ENCODE measurements around the gene CETP.

CETP gene, protein sequence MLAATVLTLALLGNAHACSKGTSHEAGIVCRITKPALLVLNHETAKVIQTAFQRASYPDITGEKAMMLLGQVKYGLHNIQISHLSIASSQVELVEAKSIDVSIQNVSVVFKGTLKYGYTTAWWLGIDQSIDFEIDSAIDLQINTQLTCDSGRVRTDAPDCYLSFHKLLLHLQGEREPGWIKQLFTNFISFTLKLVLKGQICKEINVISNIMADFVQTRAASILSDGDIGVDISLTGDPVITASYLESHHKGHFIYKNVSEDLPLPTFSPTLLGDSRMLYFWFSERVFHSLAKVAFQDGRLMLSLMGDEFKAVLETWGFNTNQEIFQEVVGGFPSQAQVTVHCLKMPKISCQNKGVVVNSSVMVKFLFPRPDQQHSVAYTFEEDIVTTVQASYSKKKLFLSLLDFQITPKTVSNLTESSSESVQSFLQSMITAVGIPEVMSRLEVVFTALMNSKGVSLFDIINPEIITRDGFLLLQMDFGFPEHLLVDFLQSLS

DNA sequence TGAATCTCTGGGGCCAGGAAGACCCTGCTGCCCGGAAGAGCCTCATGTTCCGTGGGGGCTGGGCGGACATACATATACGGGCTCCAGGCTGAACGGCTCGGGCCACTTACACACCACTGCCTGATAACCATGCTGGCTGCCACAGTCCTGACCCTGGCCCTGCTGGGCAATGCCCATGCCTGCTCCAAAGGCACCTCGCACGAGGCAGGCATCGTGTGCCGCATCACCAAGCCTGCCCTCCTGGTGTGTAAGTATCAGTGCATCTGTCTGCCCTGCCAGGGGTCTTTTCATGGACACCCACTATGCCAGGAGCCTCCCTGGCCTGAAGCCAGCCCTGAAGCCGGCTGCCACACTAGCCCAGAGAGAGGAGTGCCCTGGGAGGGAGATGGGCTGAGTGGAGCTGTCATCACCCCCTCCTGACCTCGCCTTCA lies at the start of gene CETP:
TSS of gene CETP (plus strand) at position 100 of the 431 bp plus-strand sequence. CDS start at position 130, 30 bp downstream.
- DNase-seq = no peak

DNA sequence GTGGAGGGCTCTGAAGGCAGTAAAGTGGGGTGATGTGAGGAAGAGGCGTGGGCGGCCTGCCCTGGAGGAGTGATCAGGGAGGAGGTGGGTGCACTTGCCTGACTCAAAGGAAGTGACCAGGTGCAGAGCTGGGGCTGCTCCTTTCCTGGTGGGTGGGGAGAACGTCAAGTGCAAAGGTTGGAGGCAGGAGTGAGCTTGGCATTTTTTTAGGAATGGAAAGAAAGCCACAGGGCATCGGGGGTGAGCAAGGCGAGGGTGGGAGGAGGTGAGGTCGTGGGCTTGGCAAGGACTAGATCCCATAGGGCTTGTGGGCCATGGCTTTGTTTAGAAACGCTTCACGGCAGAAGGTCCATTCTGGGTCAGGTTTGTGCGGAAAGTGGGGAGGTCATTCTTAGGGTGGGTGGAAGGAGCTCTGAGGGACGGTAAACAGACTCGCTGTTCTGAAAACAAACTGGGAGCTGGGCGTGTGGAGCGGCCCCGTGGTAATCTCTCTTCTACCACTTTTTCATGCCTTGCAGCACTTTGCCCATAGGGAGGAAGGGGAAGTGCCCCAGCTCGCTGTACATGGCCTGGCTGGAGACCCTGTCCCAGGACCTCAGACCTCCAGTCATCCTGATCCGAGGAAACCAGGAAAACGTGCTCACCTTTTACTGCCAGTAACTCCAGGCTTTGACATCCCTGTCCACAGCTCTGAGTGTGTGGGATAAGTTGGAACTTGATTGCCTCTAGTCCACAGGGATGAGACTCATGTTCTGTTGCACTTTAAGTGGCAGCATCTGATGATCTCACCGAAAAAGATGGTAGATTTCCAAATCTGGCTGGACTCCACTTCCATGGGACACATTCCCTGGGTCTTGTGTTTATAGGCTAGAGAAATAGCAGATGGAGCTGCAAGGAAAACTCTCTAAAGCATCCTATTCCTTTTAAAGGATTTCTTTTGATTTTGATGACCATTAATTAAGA lies 48.7 kb upstream of the CETP start:
- DNase-seq = peak; percentile 58

DNA sequence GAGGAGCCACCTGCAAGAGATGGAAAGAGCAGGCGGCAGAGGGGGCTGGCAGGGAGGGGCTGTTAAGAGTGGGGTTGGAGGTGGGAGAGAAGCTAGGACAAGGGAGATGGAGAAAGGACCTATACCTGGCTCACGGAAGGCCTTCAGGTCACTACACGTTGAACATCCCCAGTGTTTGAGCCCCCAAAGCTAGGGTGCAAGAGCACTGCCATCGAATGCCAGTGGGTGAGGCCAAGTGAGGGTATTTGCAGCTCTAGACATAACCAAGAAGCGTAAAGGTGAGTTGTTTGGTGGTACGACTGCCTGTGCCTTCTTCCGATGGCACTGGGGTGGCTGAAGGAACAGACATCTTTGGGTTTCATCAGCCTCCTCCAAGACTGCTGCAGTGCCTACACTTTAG lies 46.9 kb upstream of the CETP start:
- DNase-seq = no peak

DNA sequence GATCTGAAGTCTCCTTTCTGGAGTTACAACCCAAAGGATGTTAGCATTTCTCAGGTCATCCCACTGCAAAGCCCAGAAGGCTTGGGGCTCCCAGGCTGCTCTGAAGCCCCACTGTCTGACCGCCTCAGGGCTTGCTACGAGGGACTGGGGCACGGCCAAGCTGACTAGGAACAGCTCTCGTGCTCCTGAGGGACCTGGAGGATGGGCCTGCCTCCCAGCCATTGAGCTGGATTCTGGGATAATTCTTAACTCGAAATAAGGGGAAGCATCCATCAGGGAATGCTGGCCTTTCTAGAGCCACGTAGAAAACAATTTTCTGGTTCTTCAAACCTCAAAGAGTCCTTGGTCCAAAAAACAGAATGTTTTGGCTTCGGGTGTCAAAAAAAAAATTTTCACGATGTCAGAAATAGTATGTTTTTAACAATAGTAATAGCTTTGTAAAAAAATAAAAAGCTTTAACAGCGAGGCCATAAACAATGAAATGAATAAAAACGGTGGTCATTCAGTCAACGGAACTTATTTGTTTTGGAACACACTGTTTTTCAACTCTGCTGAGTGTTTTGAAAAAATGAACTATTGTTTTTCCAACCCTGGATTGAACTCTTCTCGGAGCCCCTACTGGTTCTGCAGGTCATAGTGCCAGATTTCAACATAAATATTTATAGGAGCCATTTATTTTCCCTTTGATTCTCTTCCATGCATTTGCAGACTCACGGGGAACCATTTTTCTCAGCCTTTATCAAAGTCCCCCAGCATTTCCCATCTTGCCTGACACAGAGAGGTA lies 46.2 kb upstream of the CETP start:
- no peak for DNase-seq

DNA sequence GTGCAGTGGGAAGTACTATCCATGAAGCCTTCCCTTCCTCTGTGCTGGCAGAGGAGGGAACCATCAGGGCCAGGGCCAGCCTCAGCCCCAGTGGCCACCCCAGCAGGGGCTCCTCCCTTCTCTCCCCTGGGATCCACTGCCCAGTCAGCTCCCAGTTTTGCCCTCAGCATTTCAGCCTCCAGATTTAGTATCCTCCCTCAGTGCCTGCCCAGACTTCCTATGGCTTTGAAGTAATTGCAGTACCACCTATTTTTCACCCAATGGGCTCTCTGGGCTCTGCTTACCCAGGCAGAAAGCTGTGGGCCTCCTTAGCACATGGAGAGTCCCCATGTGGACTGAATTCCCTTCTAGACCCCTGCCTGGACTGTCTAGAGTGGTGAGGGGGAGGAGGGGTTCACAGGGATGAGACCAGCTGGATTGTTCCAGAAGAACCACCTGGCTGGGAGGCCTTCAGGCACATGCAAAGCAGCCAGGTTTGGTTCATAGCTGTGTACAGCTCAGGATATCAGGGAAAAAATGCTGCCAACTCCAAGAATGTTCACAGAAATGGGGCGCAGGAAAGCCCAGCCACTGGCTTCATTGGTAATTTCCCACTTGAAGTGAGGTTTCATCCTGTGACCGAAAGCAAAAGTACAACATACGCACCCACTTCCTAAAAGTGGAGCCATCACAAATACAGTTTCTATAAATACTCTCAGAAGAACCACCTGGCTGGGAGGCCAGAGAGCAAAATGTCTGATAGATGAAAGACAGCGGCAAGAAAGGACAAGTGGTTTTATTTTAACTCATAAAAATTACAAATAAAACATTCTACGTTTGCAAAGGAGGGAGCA lies 45.0 kb upstream of the CETP start:
- no peak for DNase-seq

DNA sequence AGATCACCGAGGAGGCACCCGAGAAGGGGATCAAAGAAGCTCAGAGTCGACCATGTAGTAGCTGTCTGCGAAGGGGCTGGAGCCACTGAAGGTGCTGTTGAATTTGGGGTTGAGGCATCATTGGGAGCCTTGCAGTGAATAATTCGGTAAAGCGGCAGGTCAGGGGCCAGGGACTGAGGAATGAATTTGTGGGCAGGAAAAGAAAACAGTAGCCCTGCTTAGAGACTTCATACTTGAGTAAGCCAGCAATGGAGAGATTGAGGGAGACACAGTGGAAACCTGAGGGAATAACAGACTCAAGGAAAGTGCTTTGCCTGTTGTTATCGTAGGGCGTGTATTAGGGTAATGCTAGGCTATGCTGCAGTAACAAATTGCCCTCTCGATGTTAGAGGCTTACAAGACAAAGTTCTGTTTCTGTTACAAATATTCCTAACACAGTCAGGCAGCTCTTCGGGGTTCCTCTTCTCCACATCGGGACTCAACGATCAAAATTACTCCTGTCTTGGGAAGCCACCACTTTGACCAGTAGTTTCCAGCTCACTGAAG lies 43.2 kb upstream of the CETP start:
- DNase-seq = no peak

DNA sequence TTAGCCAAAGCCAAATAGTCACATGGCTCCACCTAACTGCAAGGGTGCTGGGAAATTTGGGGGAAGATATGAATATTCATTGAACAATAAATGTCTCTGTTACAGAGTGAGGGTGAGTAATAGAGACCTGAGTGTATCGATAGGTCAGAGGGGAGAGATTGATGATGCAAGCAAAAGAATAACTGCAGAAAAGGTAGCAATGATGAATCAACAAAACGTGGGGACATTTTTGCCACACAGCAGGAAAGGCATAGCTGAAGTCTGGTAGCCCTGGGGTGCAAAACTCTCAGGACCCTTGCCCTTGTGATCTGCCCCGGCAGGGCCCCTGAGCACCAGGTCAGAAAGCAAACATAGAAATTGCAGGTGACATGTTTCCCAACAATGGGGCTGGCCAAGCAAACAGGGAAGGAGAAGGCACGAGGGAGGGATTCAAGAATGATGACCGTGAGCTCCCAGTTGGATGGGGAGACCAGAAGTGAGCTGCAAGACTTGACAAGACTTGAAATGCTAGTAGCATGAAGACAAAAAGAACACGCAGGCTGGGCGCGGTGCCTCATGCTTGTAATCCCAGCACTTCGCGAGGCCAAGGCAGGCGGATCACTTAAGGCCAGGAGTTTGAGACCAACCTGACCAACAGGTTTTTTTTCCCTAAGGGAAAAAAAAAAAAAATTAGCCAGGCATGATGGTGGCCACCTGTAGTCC lies 42.5 kb upstream of the CETP start:
- no peak for DNase-seq

DNA sequence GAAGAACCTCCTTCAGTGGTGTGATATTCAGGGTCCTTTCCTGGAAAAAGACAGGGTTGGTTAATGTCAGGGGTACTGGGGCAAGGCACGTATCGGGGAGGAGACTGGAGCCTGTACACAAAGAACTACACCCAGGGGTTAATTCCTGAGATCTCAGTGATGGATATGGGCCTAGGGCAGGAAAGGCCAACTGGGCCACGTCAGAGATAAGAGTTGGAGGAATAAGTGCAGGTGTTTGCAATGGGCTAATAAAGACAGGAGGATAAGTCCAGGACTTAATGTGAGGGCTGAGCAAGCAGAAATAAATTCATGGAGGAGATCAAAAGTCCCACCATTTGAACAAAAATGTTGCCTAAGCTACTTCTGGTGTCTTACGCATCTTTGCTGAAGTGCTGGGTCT lies 40.2 kb upstream of the CETP start:
- no peak for DNase-seq

DNA sequence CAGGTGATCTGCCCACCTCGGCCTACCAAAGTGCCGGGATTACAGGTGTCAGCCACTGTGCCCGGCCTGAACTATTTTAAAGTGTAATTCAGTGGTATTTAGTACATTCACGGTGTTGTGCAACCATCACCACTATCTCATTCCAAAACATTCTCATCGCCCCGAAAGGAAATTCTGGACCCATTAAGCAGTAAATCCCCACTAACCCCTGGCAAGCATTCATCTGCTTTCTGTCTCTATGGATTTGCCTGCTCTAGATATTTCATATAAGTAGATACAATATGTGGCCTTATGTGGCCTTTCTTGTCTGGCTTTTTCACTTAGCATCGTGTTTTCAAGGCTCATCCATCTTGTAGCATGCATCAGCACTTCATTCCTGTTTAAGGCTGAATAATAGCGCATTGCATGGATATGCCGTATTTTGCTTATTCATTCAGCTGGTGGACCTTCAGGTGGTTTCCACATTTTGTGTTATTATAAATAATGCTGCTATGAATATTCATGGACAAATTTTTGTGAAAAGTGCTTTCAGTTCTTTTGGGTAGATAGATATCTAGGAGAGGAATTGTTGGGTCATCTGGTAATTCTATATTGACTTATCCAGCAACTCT lies 38.2 kb upstream of the CETP start:
- peak; percentile 46 for DNase-seq

DNA sequence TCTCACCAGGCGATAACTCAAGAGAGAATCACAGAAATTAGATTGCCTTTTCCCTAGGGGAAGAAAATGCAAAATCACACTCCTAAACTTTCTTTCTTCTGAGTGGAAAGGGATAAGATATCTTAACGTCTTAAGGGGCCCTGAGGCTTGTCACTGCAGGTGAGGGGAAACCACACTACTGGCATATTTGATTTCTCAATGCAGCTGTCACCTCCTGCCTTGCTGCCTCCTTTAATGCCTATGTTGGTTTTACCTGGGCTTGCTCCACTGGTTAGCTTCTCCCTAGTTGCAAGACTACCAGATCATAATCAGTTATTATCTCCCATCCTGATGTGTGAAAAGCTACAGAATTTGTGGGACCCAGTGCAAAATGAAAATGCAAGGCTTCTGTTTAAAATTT lies 34.3 kb upstream of the CETP start:
- no peak for DNase-seq

DNA sequence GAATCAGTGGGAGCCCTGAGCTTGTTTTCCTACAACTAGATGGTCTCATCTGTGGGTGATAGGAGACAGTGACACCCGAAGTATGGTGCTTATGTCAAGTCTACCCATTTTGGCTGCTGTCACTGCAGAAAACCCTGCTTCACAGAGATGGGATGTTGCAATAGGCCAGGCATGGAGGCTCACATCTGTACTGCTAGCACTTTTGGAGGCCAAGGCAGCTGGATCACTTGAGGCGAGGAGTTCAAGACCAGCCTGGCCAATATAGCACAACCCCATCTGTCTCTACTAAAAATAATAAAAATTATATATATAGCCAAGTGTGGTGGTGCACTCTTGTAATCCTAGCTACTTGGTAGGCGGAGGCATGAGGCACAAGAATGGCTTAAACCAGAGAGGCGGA lies 32.1 kb upstream of the CETP start:
- no peak for DNase-seq

DNA sequence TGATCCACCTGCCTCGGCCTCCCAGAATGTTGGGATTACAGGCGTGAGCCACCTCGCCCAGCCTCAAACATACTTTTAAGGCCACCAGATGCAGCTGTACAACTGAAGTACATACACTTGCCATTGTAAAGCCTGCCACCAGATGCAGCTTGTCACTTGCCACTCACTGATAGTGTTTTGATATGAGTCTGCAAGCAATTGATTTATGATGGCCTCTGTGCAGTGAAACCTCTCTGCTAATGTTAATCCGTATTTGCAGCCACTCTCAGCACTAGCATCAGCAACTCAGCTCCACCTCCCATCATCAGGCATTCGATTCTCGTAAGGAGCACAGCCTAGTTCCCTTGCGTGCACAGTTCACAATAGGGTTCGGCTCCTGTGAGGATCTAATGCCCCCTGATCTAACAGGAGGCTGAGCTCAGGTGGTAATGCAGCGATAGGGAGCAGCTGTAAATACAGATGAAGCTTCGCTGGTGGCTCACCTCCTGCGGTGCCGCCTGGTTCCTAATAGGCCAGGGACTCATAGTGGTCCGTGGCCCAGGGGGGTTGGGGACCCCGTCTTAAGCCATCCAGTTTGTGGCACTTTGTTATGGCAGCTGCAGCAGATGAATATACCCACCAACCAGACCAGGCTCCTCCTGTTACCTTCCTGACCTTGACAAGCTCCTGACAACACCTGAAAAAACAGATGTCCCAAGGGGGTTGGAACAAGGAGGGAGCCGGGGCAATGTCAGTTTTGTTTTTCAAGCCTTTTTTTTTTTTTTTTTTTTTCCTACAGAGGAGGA lies 31.1 kb upstream of the CETP start:
- no peak for DNase-seq

DNA sequence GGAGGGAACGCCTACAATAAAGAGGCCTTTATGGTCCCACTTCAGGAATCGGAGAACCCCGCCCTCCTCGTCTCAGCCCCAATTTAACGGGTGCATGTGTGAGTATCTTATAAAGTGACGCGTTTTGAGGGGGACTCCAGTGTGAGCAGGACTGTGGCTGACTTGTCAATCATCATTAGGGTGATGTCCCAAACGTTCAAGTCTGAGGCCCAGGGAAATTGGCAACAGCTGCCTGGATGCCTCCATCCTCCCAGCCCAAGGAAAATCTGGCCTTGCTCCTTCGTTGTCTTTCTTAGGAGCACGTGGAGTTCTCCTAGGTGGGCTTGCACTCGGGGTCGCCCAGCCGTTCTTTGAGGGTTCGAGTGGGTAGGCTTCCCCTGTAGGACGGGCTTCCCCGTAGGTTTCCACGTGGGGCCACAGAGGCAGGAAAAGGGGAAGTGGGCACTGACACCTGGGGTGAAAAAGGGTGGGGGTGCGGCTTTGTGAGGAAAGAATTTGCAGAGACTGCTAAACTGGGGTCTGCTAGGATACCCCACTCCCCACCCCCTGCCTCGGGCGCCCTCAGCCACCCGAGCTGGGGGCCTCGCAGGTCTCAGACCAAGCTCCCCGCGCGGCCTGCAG lies 30.4 kb upstream of the CETP start:
- no peak for DNase-seq

DNA sequence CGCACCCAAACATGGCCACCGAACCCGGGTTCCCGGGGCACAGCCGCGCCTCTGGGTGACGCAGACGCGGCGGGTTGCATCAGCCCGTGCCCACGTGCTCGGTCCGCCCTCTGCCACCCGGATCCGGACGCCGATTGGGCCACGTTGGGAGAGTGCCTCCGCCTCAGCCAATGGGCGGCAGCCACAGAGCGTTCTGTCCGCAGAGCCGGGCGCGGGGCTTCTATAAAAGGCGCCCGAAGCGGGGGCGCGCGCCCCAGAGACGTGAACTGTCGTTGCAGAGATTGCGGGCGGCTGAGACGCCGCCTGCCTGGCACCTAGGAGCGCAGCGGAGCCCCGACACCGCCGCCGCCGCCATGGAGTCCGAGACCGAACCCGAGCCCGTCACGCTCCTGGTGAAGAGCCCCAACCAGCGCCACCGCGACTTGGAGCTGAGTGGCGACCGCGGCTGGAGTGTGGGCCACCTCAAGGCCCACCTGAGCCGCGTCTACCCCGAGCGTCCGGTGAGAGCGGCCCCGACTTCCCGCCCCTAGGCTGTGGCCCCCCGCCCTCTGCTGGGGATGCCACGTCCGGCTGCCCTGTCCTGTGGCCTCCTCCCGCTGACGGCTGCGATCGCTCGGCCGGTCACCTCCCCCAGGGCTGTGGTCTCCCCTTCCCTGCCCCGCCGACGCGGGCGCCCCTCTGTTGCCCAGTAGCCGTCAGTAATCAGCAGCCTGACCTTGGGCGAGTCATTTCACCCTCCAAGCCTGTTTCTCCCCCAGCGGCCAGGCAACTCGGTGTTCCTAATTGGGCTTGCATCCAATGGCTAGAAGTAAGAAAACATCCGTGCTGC lies 29.6 kb upstream of the CETP start, which contains the start of gene HERPUD1:
TSS of gene HERPUD1 (plus strand) at position 251 of the 829 bp plus-strand sequence. CDS start at position 354, 103 bp downstream.
- peak; percentile 99 for DNase-seq

DNA sequence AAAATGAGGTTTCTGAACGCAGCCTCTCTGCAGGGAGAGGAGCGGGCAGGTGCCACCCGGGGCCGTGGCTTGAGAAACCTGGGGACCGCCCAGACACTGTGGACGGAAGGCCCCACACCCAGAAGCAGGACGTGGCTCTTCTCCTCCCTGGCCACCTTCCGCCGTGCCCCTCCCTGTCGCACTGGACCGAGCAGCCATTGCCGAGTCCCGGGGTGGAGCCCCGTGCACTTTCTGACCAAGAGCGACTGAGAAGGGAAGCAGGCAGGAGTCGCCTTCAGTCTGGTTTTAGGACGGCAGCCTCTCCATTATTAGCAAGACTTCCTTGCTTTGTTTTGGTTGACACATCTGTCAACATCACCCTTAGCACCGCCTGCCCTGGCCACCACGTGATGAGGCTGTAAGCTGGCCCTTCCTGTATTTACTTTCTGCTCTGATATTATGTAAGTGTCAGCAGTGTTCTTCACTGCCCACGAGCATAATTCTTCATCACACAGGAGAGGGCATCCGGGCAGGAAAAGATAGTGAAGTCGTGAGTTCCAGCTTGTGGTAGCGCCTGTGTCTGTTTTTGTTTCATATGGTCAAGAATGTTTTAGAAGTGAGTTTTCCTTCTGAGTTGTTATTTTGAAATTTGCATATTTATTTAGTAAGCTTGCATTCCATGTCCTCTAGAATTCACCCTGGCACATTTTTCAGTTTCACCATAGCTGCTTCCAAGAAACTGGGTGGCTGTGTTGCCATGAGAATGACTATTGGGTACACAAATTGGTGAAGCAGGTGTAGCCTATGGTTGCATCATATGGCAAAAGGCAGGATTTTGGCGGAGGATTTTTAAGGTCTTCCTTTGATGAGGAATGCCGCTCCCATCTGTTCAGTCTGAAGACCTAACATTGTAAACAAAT lies 28.8 kb upstream of the CETP start:
- DNase-seq = peak; percentile 44

DNA sequence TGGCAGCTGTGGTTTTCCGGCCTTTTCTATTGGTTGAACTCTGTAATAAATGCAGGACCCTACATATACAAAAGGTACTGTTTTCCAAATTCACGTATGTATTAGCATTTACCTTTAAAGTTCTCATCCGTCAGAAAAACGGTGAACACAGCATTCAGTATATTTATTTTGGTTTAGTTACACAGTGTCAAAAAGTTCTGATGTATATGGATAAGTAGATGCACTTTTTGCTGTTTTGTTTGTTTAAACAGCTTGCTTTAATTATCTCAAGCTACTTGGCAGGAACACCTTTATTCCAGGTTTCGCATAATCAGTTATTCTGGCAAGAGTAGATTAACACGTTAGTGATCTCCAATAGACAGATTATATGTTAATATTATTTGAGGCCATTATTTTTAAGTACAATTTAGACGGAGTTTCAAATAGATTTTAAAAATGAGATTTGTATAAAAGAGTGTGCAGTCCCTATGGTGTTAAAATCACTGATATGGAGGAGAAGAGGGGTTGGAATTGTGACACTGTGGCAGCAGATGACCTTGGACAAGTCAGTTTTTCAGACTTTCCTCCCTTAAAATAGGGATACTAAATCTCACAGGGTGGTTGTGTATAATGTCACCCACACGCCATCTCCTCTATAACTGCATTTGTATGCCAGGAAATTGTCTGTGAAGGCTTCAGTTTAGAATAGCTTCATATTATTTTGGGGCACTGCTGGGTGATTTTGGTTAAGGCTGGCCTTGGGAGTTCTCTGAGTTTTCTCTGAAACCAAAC lies 27.7 kb upstream of the CETP start:
- no peak for DNase-seq

Data from fibroblast of skin of right quadriceps (primary cell).